GM21825 (cell line): ENCODE data around the gene NFASC.

ENCODE experiments used
- ATAC-seq: cut with Tn5 transposase; IDR thresholded peaks from one replicate; pipeline ENCODE4 v1.9.1; 2021; ENCODE audit warnings: mild to moderate bottlenecking, moderate library complexity; ENCODE audit not compliant: unreplicated experiment

The NFASC gene

GRCh38 chr1:205058853-205059252 lies 188.2 kb downstream of the NFASC start:
- ATAC-seq: no peak

GRCh38 chr1:205059660-205060059 lies 189.0 kb downstream of the NFASC start:
- ATAC-seq: no peak

- ATAC-seq: no peak
Observed at GRCh38 chr1:205060746-205061145, 190.1 kb downstream of the NFASC start.

GRCh38 chr1:205061227-205061626 lies 190.6 kb downstream of the NFASC start:
- ATAC-seq: no peak

GRCh38 chr1:205061665-205062069 lies 191.0 kb downstream of the NFASC start:
- no peak for ATAC-seq

GRCh38 chr1:205062319-205062718 lies 191.7 kb downstream of the NFASC start:
- ATAC-seq: no peak

GRCh38 chr1:205062895-205063294 lies 192.2 kb downstream of the NFASC start:
- ATAC-seq: no peak

- no peak for ATAC-seq
Observed at GRCh38 chr1:205064301-205064700, 193.6 kb downstream of the NFASC start.

GRCh38 chr1:205064741-205065316 lies 194.2 kb downstream of the NFASC start:
- no peak for ATAC-seq

GRCh38 chr1:205065666-205066065 lies 195.0 kb downstream of the NFASC start:
- no peak for ATAC-seq

GRCh38 chr1:205066141-205066818 lies 195.6 kb downstream of the NFASC start:
- ATAC-seq: no peak

- no peak for ATAC-seq
Observed at GRCh38 chr1:205067031-205067430, 196.4 kb downstream of the NFASC start.

- no peak for ATAC-seq
Observed at GRCh38 chr1:205068001-205068400, 197.3 kb downstream of the NFASC start.

GRCh38 chr1:205068457-205069040 lies 197.9 kb downstream of the NFASC start:
- ATAC-seq: no peak

- ATAC-seq: no peak
Observed at GRCh38 chr1:205069371-205070125, 198.9 kb downstream of the NFASC start.

GRCh38 chr1:205071028-205071409 lies 200.4 kb downstream of the NFASC start:
- no peak for ATAC-seq

GRCh38 chr1:205071801-205072200 lies 201.1 kb downstream of the NFASC start:
- ATAC-seq: no peak

GRCh38 chr1:205072286-205072685 lies 201.6 kb downstream of the NFASC start:
- no peak for ATAC-seq
